GM21367 (cell line): Measurements from ENCODE around the gene GNB1.
"Not testable (repeated sequence)": the region's sequence is repeated elsewhere in the genome, so short reads cannot be mapped to it uniquely, and the experiment has no call there.

Source experiments
- ATAC-seq: cut with Tn5 transposase; IDR thresholded peaks from one replicate; pipeline ENCODE4 v1.9.1; 2021; ENCODE audit not compliant: unreplicated experiment

Gene GNB1

DNA sequence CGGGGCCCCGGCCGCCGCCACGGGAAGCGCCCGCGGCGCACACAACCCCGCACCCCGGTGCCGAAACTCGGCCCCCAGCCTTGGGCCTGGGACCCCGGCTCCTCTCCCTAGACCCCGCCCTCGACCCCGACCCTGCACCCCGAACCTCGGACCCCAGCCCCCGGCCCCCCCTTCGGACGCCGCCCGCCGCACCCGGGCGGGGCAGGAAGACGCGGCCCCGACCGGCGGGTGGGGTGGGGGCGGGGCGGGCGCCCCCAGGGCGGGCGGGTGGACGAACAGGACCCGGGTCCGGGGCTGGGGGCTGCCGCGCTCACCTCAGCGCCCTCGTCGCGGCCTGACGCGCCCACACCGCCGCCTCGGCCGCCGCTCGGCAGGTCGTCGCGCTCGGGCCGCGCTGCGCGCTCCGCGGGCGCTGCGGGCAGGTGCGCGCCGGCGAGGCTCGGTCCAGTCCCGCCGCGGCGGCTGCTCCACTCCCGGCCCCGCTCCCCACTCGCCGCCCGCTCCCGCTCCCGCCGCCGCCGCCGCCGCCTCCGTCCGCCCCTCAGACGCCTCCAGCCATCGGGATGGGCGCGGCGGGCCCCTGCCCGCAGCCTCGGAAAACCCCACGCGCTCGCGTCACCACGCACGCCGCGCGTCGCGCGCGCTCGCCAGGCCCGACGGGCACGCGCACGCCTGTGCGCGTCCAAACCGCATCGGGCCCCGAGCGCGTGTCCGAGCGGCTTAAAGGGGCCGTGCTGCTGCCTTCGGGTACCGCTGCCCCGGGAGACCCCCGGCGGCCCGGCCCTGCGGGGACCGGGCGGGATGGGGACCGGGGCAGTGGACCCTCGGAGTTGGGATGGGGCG lies at the start of gene GNB1:
Gene GNB1, minus strand, starts transcription at position 582 of the 843 bp plus-strand sequence. CDS start 65,634 bp downstream, outside the sequence.
- peak; percentile 61 for ATAC-seq

GRCh38 chr1:1940123-1940425 lies 49.2 kb upstream of the GNB1 start:
- no peak for ATAC-seq

GRCh38 chr1:1939296-1940122 lies 48.6 kb upstream of the GNB1 start:
- ATAC-seq: no peak

GRCh38 chr1:1938613-1939295 lies 47.9 kb upstream of the GNB1 start:
- no peak for ATAC-seq

- no peak for ATAC-seq
Measured at GRCh38 chr1:1938276-1938573, 47.3 kb upstream of the GNB1 start.

- no peak for ATAC-seq
Measured at GRCh38 chr1:1937549-1938275, 46.8 kb upstream of the GNB1 start.

DNA sequence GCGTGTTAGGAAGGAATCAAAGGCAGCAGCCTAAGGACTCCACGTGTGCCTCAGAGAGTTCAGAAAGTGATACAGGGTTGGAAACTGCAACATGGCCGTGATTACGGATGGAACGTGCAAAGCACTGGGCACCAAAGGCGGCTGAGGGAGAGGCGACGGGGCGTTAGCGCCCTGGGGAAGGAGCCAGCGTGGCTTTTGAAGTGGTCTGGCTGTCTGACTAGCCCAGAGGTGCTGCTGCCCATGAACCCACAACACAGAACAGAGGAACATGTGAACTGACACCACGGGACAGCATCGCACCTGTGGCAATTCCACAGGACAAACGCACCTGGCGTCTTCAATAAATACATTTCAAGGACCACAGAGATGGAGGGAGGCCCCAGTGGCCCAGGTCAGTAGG lies 46.2 kb upstream of the GNB1 start:
- no peak for ATAC-seq

DNA sequence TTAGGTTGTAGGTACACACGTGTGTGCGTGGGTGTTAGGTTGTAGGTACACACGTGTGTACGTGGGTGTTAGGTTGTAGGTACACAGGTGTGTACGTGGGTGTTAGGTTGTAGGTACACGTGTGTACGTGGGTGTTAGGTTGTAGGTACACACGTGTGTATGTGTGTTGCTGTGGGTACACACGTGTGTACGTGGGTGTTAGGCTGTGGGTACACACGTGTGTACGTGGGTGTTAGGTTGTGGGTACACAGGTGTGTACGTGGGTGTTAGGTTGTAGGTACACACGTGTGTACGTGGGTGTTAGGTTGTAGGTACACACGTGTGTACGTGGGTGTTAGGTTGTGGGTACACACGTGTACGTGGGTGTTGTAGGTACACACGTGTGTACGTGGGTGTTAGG lies 44.0 kb upstream of the GNB1 start:
- ATAC-seq: not testable (repeated sequence)

GRCh38 chr1:1929639-1930545 lies 39.0 kb upstream of the GNB1 start:
- no peak for ATAC-seq

DNA sequence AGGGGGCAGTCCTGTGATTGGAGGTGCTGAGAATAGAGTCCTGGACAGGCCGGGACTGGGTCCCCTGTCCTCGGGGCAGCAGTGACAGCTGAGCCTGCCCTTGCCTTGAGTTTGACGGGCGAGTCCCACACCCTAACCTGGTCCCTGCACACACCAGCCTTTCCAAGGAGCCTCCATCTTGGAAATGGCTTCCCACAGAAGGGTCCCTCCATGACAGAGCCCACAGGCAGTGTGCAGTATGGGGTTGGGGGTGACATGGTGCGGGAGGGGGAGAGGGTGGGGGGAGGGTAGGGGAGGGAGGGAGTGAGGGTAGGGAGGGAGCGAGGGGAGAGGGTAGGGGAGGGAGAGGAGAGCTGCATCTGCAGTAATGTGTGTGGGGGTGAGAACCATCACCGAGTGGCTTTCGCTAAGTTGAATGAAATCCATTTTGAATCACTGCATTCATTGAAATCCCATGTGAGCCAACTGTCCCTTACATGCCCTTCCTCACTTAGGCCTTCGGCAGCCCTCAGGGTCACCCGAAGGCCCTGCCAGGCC lies 38.3 kb upstream of the GNB1 start:
- no peak for ATAC-seq

DNA sequence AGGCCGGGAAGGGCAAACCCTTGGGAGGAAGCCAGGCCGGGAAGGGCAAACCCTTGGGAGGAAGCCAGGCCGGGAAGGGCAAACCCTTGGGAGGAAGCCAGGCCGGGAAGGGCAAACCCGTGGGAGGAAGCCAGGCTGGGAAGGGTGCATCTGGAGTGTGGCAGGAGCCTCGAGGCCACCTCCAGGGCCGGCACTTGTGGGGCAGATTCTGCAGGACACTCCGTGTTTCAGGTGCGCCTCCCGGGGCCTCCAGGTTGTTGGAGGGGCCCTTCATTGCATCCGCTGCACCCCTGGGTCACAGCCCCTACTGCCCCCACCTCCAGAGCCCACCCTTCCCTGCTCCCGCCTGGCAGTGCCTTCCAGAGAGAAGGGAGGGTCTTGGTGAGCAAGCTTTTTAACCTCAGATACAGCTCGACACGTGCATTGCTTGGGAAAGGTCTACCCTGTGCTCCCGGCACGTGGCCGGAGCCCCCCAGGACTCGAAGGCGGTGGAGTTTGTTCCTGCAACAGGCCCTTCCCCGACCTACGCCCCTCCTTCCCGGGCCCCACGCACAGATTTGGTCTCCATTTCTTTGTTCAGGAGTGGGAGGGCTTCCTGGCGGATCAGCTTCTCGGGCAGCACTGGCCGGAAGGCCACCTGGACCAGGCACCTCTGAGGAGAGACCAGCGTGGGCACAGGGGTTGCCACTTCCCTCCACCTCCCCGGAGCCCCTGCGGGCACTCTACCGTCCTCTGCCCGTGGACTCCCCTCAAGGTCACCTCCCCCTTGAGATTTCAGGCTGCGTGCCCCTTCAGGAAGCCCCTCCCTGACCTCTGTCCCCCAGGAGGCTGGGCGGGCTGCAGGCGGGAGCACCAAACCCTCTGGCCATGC lies 37.6 kb upstream of the GNB1 start:
- no peak for ATAC-seq

- no peak for ATAC-seq
Measured at GRCh38 chr1:1927751-1928150, 36.9 kb upstream of the GNB1 start.

GRCh38 chr1:1926886-1927660 lies 36.2 kb upstream of the GNB1 start:
- ATAC-seq: no peak

GRCh38 chr1:1926346-1926811 lies 35.5 kb upstream of the GNB1 start:
- ATAC-seq: no peak

GRCh38 chr1:1925437-1926345 lies 34.8 kb upstream of the GNB1 start:
- ATAC-seq: no peak

DNA sequence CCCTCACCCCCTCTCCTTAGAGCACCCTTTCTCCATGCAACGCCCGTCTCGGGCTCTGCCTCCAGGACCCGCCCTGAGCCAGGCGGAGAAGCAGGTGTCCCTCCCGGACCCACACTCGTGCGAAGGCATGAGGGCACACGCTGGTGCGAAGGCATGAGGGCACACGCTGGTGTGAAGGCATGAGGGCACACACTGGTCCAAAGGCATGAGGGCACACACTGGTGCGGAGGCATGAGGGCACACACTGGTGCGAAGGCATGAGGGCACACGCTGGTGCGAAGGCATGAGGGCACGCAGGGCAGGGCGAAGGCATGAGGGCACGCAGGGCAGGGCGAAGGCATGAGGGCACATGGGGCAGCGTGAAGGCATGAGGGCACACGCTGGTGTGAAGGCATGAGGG lies 34.0 kb upstream of the GNB1 start:
- no peak for ATAC-seq

GRCh38 chr1:1924386-1924785 lies 33.5 kb upstream of the GNB1 start:
- ATAC-seq: no peak
